WTC11 (cell line): Measurements from ENCODE around the gene LRRC4B. TPM values are rescaled to one million over a fixed set of nuclear protein-coding genes. Genes with fewer than 3 reads are reported as not detected.

Experiments
- ATAC-seq: fragments of 200-7000 bp; cut with Tn5 transposase; 2 replicates; pipeline ENCODE4 v1.10.0; 2021; ENCODE audit warnings: mild to moderate bottlenecking, moderate library complexity
- CTCF ChIA-PET: fragments of 300-600 bp; sonication (Branson Sonifier 250); formaldehyde crosslinking; loops from one replicate; lab custom pipeline; 2021; ENCODE audit warnings: antibody characterized with exemption; lab: Charles Lee
- POLR2A ChIA-PET: fragments of 350-600 bp; sonication (Branson Sonifier 250); formaldehyde crosslinking; loops from one replicate; lab custom pipeline; 2021; ENCODE audit warnings: antibody characterized with exemption; lab: Charles Lee
- DNase-seq: peaks from one replicate; pipeline ENCODE4 v3.0.0; 2021; ENCODE audit warnings: low spot score
- H3K27ac Mint-ChIP-seq: 2 replicates; pipeline ENCODE4 v1.8.0; 2021; ENCODE audit warnings: mixed read lengths
- H3K27me3 Mint-ChIP-seq: 2 replicates; pipeline ENCODE4 v1.8.0; 2021; ENCODE audit warnings: low read depth, mild to moderate bottlenecking, moderate library complexity, mixed read lengths
- H3K36me3 Mint-ChIP-seq: 2 replicates; pipeline ENCODE4 v1.8.0; 2021; ENCODE audit warnings: mixed read lengths
- H3K4me1 Mint-ChIP-seq: 2 replicates; pipeline ENCODE4 v1.8.0; 2022; ENCODE audit warnings: mixed read lengths
- H3K4me3 Mint-ChIP-seq: 2 replicates; pipeline ENCODE4 v1.8.0; 2021; ENCODE audit warnings: mild to moderate bottlenecking, moderate library complexity, mixed read lengths
- H3K9me3 Mint-ChIP-seq: 2 replicates; pipeline ENCODE4 v1.8.0; 2021; ENCODE audit warnings: mixed read lengths
- CTCF ChIP-seq: fragments of 200-600 bp; IDR thresholded peaks from 2 replicates; pipeline ENCODE4 v1.8.0; 2022; ENCODE audit warnings: antibody characterized with exemption
- ETV6 ChIP-seq: sonication (generic); formaldehyde crosslinking; IDR thresholded peaks from 2 replicates; pipeline ENCODE4 v1.8.1; 2022; ENCODE audit warnings: mild to moderate bottlenecking, missing genetic modification reagents
- FOXP1 ChIP-seq: sonication (generic); formaldehyde crosslinking; IDR thresholded peaks from 2 replicates; pipeline ENCODE4 v1.8.0; 2022; ENCODE audit warnings: missing genetic modification reagents, mild to moderate bottlenecking, moderate library complexity, borderline replicate concordance
- GRHL2 ChIP-seq: fragments of 250-450 bp; sonication (Bioruptor Pico); IDR thresholded peaks from 2 replicates; pipeline ENCODE4 v1.8.0; 2022; ENCODE audit warnings: mild to moderate bottlenecking, moderate library complexity; ENCODE audit not compliant: insufficient replicate concordance, severe bottlenecking
- JUN ChIP-seq: sonication (generic); formaldehyde crosslinking; IDR thresholded peaks from 2 replicates; pipeline ENCODE4 v1.8.0; 2023; ENCODE audit warnings: mild to moderate bottlenecking, missing genetic modification reagents
- MYBL2 ChIP-seq: sonication (generic); formaldehyde crosslinking; IDR thresholded peaks from 2 replicates; pipeline ENCODE4 v1.8.1; 2023; ENCODE audit warnings: mild to moderate bottlenecking, moderate library complexity, missing genetic modification reagents
- NR1H2 ChIP-seq: sonication (generic); formaldehyde crosslinking; IDR thresholded peaks from 2 replicates; pipeline ENCODE4 v1.9.0; 2021; ENCODE audit warnings: mild to moderate bottlenecking, moderate library complexity, missing genetic modification reagents
- SMAD3 ChIP-seq: sonication (generic); formaldehyde crosslinking; IDR thresholded peaks from 2 replicates; pipeline ENCODE4 v1.8.0; 2022; ENCODE audit warnings: missing genetic modification reagents, mild to moderate bottlenecking, borderline replicate concordance
- TEAD1 ChIP-seq: sonication (generic); formaldehyde crosslinking; IDR thresholded peaks from 2 replicates; pipeline ENCODE4 v1.8.0; 2022; ENCODE audit warnings: mild to moderate bottlenecking, missing genetic modification reagents
- ZBTB21 ChIP-seq: sonication (generic); formaldehyde crosslinking; IDR thresholded peaks from 2 replicates; pipeline ENCODE4 v1.8.1; 2023; ENCODE audit warnings: mild to moderate bottlenecking, missing genetic modification reagents, borderline replicate concordance
- ZNF121 ChIP-seq: sonication (generic); formaldehyde crosslinking; IDR thresholded peaks from 2 replicates; pipeline ENCODE4 v1.8.0; 2023; ENCODE audit warnings: missing genetic modification reagents
- ZNF219 ChIP-seq: sonication (generic); formaldehyde crosslinking; IDR thresholded peaks from 2 replicates; pipeline ENCODE4 v1.8.0; 2023; ENCODE audit warnings: missing genetic modification reagents, mild to moderate bottlenecking, borderline replicate concordance
- ZNF232 ChIP-seq: sonication (generic); formaldehyde crosslinking; IDR thresholded peaks from 2 replicates; pipeline ENCODE4 v1.8.0; 2022; ENCODE audit warnings: mild to moderate bottlenecking, missing genetic modification reagents
- ZNF263 ChIP-seq: sonication (generic); formaldehyde crosslinking; IDR thresholded peaks from 2 replicates; pipeline ENCODE4 v1.8.1; 2022; ENCODE audit warnings: low read depth, mild to moderate bottlenecking, moderate library complexity, missing genetic modification reagents
- ZNF423 ChIP-seq: fragments of 250-450 bp; sonication (Bioruptor Pico); IDR thresholded peaks from 2 replicates; pipeline ENCODE4 v2.1.2; 2022; ENCODE audit warnings: mild to moderate bottlenecking, moderate library complexity
- total RNA-seq: library from RNA; stranded (reverse); gene quantifications from 3 replicates; pipeline ENCODE4 v1.2.3, GENCODE V29; 2021
- TF ChIP-seq, protein P1 (sequence below): sonication (generic); formaldehyde crosslinking; IDR thresholded peaks from 2 replicates; pipeline ENCODE4 v1.8.1; 2022; ENCODE audit warnings: mild to moderate bottlenecking, moderate library complexity, missing genetic modification reagents
- TF ChIP-seq, protein P2 (sequence below): fragments of 250-450 bp; sonication (Bioruptor Pico); IDR thresholded peaks from 2 replicates; pipeline ENCODE4 v1.8.0; 2021; ENCODE audit warnings: mild to moderate bottlenecking
- TF ChIP-seq, protein P3 (sequence below): sonication (generic); formaldehyde crosslinking; IDR thresholded peaks from 2 replicates; pipeline ENCODE4 v1.8.0; 2022; ENCODE audit warnings: mild to moderate bottlenecking, missing genetic modification reagents

LRRC4B gene
- total RNA-seq, 1 experiment from 2014 or later, result 10.0 TPM

DNA sequence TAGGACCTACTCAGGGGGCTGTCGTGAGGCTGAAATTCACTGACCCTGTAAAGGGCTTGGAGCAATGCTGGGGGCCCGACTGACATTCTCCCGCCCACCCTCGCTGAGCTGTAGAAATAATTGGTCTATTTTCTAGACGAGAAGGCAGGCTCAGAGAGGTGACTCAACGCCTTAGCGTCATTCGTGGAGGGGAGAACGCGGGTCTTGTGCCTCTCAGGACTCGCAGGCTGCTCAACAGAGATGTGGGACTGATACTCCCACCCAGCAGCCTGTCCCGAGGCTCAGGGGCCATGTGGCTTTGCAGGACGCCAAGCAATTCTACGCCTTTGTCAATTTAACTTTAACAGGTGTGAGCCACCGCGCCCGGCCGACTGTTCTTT is 30.9 kb downstream of the LRRC4B start:
- Mint-ChIP-seq H3K9me3 (peaks cover 18% of the 10 kb centered on the region), H3K27me3 (peaks cover 13% of the 10 kb centered on the region), H3K27ac (no peak overlapping the region), H3K4me1 (0 out of 2 replicates have a peak, but pooled peaks cover 3% of the 10 kb centered on the region), H3K4me3 (no peak overlapping the region), H3K36me3 (peaks cover 15% of the 10 kb centered on the region)
- CTCF ChIA-PET, result interaction anchor here (0.7 to 8.5 kb wide), 71 partner anchors 9 to 465 kb away, joined by 3 to 200 read pairs (median 5); partner anchors contain the start of genes C19orf81, CLEC11A, JOSD2 and MYBPC2
- ATAC-seq (no peak; the same call in 1 of the 2 replicates), DNase-seq (no peak)
- POLR2A ChIA-PET, result interaction anchor here (0.6 to 1.2 kb wide), 3 partner anchors 19 to 168 kb away, joined by 3 to 5 read pairs (median 3); no protein-coding TSS in a partner anchor
- 0 out of 2 replicates have a peak, but pooled peaks have one; percentile 23 for TF ChIP-seq MYBL2 (CRISPR knock-in tag)
- TF ChIP-seq SMAD3 (CRISPR knock-in tag), result no peak
- no peak for TF ChIP-seq NR1H2 (CRISPR knock-in tag)

DNA sequence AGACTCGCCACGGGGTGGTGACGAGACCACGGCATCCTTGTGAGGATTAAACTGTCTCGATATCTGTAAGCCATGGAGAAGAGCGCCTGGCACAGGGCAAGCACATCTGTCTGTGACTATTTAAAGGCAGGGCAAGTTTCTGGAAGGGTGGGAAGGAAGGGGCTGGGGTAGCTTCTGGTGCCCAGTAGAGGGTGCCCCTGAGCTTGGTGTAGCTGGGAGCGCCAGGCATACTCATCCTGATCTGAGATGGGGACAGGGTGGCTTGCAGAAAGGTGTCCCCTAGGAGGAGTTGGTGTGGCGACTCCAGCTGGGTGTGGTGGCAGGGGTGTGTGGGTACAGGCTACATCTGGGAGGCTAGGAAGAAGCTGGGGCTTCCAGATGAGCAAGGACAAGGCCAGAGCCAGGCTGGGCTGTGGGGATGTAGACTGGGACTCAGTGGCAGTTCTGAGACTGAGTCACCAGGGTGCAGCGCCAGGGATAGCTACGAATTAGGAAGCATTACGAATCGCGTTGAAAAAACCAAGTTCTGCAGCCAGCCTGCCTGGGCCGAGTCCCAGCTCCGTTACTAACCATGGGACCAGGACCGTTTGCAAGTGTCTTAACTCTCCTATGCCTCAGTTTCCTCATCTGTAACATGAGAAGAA is 31.5 kb downstream of the LRRC4B start:
- Mint-ChIP-seq H3K27me3 (peaks cover 17% of the 10 kb centered on the region), H3K36me3 (peaks cover 16% of the 10 kb centered on the region), H3K4me1 (0 out of 2 replicates have a peak, but pooled peaks cover 1% of the 10 kb centered on the region), H3K27ac (no peak overlapping the region), H3K9me3 (peaks cover 21% of the 10 kb centered on the region), H3K4me3 (no peak overlapping the region)
- CTCF ChIA-PET, result interaction anchor here (0.6 to 8.5 kb wide), 45 partner anchors 9 to 385 kb away, joined by 3 to 200 read pairs (median 6); partner anchors contain the start of genes C19orf81 and JOSD2
- TF ChIP-seq ZNF219 (CRISPR knock-in tag) (no peak), ZBTB21 (CRISPR knock-in tag) (no peak), ETV6 (CRISPR knock-in tag) (no peak), ZNF423 (CRISPR knock-in tag) (no peak), TEAD1 (no peak)
- TF ChIP-seq, protein P1, sequence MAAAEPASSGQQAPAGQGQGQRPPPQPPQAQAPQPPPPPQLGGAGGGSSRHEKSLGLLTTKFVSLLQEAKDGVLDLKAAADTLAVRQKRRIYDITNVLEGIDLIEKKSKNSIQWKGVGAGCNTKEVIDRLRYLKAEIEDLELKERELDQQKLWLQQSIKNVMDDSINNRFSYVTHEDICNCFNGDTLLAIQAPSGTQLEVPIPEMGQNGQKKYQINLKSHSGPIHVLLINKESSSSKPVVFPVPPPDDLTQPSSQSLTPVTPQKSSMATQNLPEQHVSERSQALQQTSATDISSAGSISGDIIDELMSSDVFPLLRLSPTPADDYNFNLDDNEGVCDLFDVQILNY (CRISPR knock-in tag), result no peak
- ATAC-seq, result no peak
- DNase-seq, result no peak
- POLR2A ChIA-PET, result no interaction called here

DNA sequence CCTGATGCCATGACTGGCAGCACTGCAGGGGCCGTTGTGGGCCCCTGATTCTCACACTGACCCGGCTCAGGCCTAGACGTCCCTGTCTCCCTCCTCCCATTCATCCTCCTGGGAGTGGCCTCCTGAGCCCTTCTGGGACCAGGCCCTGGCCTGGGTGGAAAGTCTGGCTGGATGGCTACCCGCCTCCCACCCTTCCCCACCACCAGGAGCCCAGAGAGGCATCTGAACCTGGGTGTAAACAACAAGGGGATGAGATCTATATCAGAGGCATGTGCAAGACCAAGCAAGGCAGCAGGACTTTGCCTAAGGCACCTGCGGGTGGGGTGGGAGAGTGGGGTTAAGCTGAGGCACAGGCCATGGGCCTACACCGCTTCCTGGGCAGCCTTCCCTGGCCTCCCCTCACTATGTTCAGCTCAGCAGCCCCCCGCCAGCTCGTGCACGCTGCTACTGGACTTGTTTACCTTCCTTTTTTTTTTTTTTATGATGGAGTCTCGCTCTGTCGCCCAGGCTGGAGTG is 32.5 kb downstream of the LRRC4B start:
- ATAC-seq (no peak), DNase-seq (no peak)
- TF ChIP-seq JUN (CRISPR knock-in tag), result no peak
- TF ChIP-seq, protein P2, sequence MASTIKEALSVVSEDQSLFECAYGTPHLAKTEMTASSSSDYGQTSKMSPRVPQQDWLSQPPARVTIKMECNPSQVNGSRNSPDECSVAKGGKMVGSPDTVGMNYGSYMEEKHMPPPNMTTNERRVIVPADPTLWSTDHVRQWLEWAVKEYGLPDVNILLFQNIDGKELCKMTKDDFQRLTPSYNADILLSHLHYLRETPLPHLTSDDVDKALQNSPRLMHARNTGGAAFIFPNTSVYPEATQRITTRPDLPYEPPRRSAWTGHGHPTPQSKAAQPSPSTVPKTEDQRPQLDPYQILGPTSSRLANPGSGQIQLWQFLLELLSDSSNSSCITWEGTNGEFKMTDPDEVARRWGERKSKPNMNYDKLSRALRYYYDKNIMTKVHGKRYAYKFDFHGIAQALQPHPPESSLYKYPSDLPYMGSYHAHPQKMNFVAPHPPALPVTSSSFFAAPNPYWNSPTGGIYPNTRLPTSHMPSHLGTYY (CRISPR knock-in tag), result no peak
- no peak for TF ChIP-seq ZNF121 (CRISPR knock-in tag)
- no peak for TF ChIP-seq ZNF263 (CRISPR knock-in tag)
- TF ChIP-seq CTCF, result no peak
- no peak for TF ChIP-seq ZNF232 (CRISPR knock-in tag)
- no peak for TF ChIP-seq FOXP1 (CRISPR knock-in tag)
- no peak for TF ChIP-seq GRHL2 (CRISPR knock-in tag)
- TF ChIP-seq, protein P3, sequence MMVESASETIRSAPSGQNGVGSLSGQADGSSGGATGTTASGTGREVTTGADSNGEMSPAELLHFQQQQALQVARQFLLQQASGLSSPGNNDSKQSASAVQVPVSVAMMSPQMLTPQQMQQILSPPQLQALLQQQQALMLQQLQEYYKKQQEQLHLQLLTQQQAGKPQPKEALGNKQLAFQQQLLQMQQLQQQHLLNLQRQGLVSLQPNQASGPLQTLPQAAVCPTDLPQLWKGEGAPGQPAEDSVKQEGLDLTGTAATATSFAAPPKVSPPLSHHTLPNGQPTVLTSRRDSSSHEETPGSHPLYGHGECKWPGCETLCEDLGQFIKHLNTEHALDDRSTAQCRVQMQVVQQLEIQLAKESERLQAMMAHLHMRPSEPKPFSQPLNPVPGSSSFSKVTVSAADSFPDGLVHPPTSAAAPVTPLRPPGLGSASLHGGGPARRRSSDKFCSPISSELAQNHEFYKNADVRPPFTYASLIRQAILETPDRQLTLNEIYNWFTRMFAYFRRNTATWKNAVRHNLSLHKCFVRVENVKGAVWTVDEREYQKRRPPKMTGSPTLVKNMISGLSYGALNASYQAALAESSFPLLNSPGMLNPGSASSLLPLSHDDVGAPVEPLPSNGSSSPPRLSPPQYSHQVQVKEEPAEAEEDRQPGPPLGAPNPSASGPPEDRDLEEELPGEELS (CRISPR knock-in tag), result no peak
- Mint-ChIP-seq H3K4me3 (no peak overlapping the region), H3K9me3 (peaks cover 21% of the 10 kb centered on the region), H3K4me1 (0 out of 2 replicates have a peak, but pooled peaks cover 2% of the 10 kb centered on the region), H3K27ac (no peak overlapping the region), H3K27me3 (peaks cover 19% of the 10 kb centered on the region), H3K36me3 (peaks cover 16% of the 10 kb centered on the region)
- POLR2A ChIA-PET, result no interaction called here
- CTCF ChIA-PET, result interaction anchor here (0.8 to 8.5 kb wide), 7 partner anchors 18 to 168 kb away, joined by 3 to 200 read pairs (median 5); no protein-coding TSS in a partner anchor
